ENCODE results near the gene SNAI1.

DNA sequence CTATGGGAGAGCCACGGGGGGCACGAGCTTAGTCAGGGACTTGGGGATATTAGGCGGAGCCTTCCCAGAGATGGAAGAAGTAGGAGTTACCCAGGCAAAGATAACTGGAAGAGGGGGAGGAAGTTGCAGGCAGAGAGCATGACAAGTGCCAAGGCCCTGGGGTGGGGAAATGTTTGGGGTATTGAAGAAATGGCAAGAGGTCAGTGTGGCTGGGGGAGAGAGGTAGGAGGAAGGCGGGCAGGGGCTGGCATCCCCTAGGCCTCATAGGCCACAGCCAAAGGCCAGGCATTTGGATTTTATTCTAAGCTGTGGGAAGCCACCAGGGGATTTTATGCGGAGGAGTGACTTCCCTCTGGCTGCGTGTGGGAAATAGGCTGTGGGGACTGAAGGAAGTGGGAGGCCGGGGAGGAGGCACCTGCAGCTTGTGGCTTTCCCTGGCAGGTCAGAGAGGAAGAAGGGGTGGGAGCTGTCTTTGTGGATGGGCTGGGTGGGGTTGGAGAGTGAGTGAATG, 22.7 kb downstream of the SNAI1 start:
- no peak for TF ChIP-seq POLR2A (IDR thresholded peaks at IDR 0.05)
- TF ChIP-seq, protein P1, sequence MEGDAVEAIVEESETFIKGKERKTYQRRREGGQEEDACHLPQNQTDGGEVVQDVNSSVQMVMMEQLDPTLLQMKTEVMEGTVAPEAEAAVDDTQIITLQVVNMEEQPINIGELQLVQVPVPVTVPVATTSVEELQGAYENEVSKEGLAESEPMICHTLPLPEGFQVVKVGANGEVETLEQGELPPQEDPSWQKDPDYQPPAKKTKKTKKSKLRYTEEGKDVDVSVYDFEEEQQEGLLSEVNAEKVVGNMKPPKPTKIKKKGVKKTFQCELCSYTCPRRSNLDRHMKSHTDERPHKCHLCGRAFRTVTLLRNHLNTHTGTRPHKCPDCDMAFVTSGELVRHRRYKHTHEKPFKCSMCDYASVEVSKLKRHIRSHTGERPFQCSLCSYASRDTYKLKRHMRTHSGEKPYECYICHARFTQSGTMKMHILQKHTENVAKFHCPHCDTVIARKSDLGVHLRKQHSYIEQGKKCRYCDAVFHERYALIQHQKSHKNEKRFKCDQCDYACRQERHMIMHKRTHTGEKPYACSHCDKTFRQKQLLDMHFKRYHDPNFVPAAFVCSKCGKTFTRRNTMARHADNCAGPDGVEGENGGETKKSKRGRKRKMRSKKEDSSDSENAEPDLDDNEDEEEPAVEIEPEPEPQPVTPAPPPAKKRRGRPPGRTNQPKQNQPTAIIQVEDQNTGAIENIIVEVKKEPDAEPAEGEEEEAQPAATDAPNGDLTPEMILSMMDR (IDR thresholded peaks at IDR 0.05): no peak

Data from body of pancreas (tissue), 4 donors.